DOHH2 (cell line): ENCODE results near the gene FBN2.

Experiments
- H3F3A ChIP-seq: fragments of 200-600 bp; sonication (generic), shearing (Covaris generic); 2 replicates; pipeline ENCODE4 v1.6.0; 2016; ENCODE audit warnings: antibody characterized with exemption, mild to moderate bottlenecking; ENCODE audit not compliant: control insufficient read depth, insufficient read depth
- H3K27ac ChIP-seq: fragments of 200-600 bp; sonication (generic); 2 replicates; pipeline ENCODE4 v1.5.1; 2014; ENCODE audit warnings: low read depth, mild to moderate bottlenecking, low read length, moderate library complexity
- H3K27me3 ChIP-seq: fragments of 200-600 bp; sonication (generic); 2 replicates; pipeline ENCODE4 v1.6.1; 2014; ENCODE audit warnings: mild to moderate bottlenecking, low read length, mixed read lengths; ENCODE audit not compliant: control insufficient read depth
- H3K36me3 ChIP-seq: fragments of 200-600 bp; sonication (generic); 2 replicates; pipeline ENCODE4 v1.6.1; 2014; ENCODE audit warnings: mild to moderate bottlenecking, low read length, moderate library complexity, mixed read lengths; ENCODE audit not compliant: control insufficient read depth
- H3K4me1 ChIP-seq: fragments of 200-600 bp; sonication (generic); 2 replicates; pipeline ENCODE4 v1.6.1; 2014; ENCODE audit warnings: mild to moderate bottlenecking, low read length, mixed read lengths; ENCODE audit not compliant: control insufficient read depth
- H3K4me2 ChIP-seq: fragments of 200-600 bp; sonication (generic); 2 replicates; pipeline ENCODE4 v1.6.0; 2014; ENCODE audit warnings: mild to moderate bottlenecking, low read length, moderate library complexity
- H3K4me3 ChIP-seq: fragments of 200-600 bp; sonication (generic); 2 replicates; pipeline ENCODE4 v1.5.1; 2014; ENCODE audit warnings: mild to moderate bottlenecking, low read length, mixed read lengths
- H3K79me2 ChIP-seq: fragments of 200-600 bp; sonication (generic); 2 replicates; pipeline ENCODE4 v1.6.1; 2014; ENCODE audit warnings: mild to moderate bottlenecking, low read length, mixed read lengths; ENCODE audit not compliant: control insufficient read depth
- H3K9me2 ChIP-seq: fragments of 200-600 bp; sonication (generic); replicated peaks from 2 replicates; pipeline ENCODE4 v1.6.1; 2014; ENCODE audit warnings: mild to moderate bottlenecking, low read length, mixed read lengths; ENCODE audit not compliant: control insufficient read depth
- H3K9me3 ChIP-seq: fragments of 200-600 bp; sonication (generic); 2 replicates; pipeline ENCODE4 v1.6.1; 2014; ENCODE audit warnings: antibody characterized with exemption, low read length, mixed read lengths; ENCODE audit not compliant: control insufficient read depth, insufficient read depth
- H4K20me1 ChIP-seq: fragments of 200-600 bp; sonication (generic); 2 replicates; pipeline ENCODE4 v1.6.0; 2014; ENCODE audit warnings: low read depth, mild to moderate bottlenecking, antibody characterized with exemption, low read length, moderate library complexity; ENCODE audit not compliant: control insufficient read depth, insufficient read depth
- CTCF ChIP-seq: fragments of 200-600 bp; sonication (generic); IDR thresholded peaks from one replicate; pipeline ENCODE4 v1.5.1; 2014; ENCODE audit warnings: antibody characterized with exemption, mild to moderate bottlenecking, low read depth, low read length; ENCODE audit not compliant: poor library complexity, severe bottlenecking
- EZH2phosphoT487 ChIP-seq: fragments of 200-600 bp; sonication (generic); IDR thresholded peaks from 2 replicates; pipeline ENCODE4 v1.6.1; 2017; ENCODE audit warnings: borderline replicate concordance, mild to moderate bottlenecking, antibody characterized with exemption, low read length, moderate library complexity, mixed read lengths

Gene FBN2

GRCh38 chr5:128355961-128356360 lies 182.1 kb downstream of the FBN2 start:
- Histone ChIP-seq H3K27me3 (no peaks in the 10 kb centered on the region), H3K79me2 (no peaks in the 10 kb centered on the region), H3K36me3 (no peaks in the 10 kb centered on the region), H3K4me3 (no peak overlapping the region), H3K27ac (no peak overlapping the region), H4K20me1 (no peaks in the 10 kb centered on the region), H3K4me2 (no peak overlapping the region), H3K9me3 (no peaks in the 10 kb centered on the region), H3K4me1 (no peaks in the 10 kb centered on the region), H3F3A (no peaks in the 10 kb centered on the region), H3K9me2 (no peaks in the 10 kb centered on the region)
- TF ChIP-seq EZH2phosphoT487 (no peak), CTCF (no peak)

- Histone ChIP-seq H3F3A (no peaks in the 10 kb centered on the region), H3K27ac (no peak overlapping the region), H3K9me2 (no peaks in the 10 kb centered on the region), H3K4me1 (no peaks in the 10 kb centered on the region), H4K20me1 (no peaks in the 10 kb centered on the region), H3K27me3 (no peaks in the 10 kb centered on the region), H3K9me3 (no peaks in the 10 kb centered on the region), H3K4me2 (no peak overlapping the region), H3K36me3 (no peaks in the 10 kb centered on the region), H3K4me3 (no peak overlapping the region), H3K79me2 (no peaks in the 10 kb centered on the region)
- TF ChIP-seq EZH2phosphoT487, result no peak
- no peak for TF ChIP-seq CTCF
These were observed 184.5 kb downstream of the FBN2 start for GRCh38 chr5:128353441-128354107.

- Histone ChIP-seq H3K27ac (no peak overlapping the region), H3K9me3 (no peaks in the 10 kb centered on the region), H3K4me1 (no peaks in the 10 kb centered on the region), H3K9me2 (no peaks in the 10 kb centered on the region), H4K20me1 (no peaks in the 10 kb centered on the region), H3K36me3 (no peaks in the 10 kb centered on the region), H3K4me2 (no peak overlapping the region), H3K79me2 (no peaks in the 10 kb centered on the region), H3F3A (no peaks in the 10 kb centered on the region), H3K27me3 (no peaks in the 10 kb centered on the region), H3K4me3 (no peak overlapping the region)
- TF ChIP-seq EZH2phosphoT487 (no peak), CTCF (no peak)
These were observed 187.3 kb downstream of the FBN2 start for GRCh38 chr5:128350705-128351104.
